ENCODE data around the gene LDLRAD1. TPM values are rescaled to one million over a fixed set of nuclear protein-coding genes. Genes with fewer than 3 reads are reported as not detected.
A peak's percentile ranks its signal among the peaks of the same experiment; 100 is the strongest.
"Not testable (repeated sequence)": the region's sequence is repeated elsewhere in the genome, so short reads cannot be mapped to it uniquely, and the experiment has no call there.

The LDLRAD1 gene
- polyA plus RNA-seq, 1 donor (not counting 4 experiments of a cell fraction or from before 2014, with no cell fraction given), result not detected

DNA sequence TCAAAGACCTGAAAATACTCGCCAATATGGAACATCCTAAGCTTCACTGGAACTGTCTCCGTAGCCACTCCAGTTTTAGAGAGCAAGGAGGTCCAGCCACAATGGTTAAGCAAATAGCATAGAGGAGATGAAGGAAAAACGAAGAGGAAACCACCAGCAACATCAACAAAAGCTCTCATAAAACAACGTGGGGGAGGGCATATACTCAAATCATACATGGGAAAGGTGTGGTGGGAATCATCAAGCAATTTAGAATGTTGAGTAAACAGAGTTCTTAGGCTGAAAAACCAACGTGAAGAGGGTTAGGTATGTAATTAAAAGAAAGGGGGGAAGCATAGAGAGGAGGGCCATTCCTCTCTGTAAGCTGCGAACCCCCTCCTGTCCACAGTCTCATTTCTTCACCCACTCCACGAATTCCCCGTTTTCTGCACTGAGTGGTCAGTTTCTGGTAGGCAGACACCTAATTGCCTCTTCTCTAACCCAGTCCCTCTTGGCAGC is 34.0 kb upstream of the LDLRAD1 start:
- no peaks in the 10 kb centered on the region for H3K36me3 ChIP-seq (ENCODE audit: control insufficient read depth in 2 of 2, extremely low read depth in 1 of 2, insufficient read depth in 2 of 2, low read length in 2 of 2)
- H3K4me3 ChIP-seq (ENCODE audit: control insufficient read depth in 2 of 3, extremely low read depth in 1 of 3, insufficient read depth in 2 of 3, low read depth in 1 of 3, low read length in 3 of 3), result peak overlapping the region; percentile 89 to 99 (median 97)
- H3K9ac ChIP-seq (ENCODE audit: control insufficient read depth, extremely low read depth, insufficient read depth, low read length), result peak overlapping the region; percentile 90
- H3K9me3 ChIP-seq (ENCODE audit: control insufficient read depth, low read depth, low read length), result no peaks in the 10 kb centered on the region
- peak overlapping the region; percentile 99 for H3K4me2 ChIP-seq (ENCODE audit: control insufficient read depth, extremely low read depth, insufficient read depth, low read depth, low read length)
- dilution Hi-C loops (cut with MboI; ENCODE audit: extremely low pct_ligation_motif_present, low sequenced_read_pairs), result no loop called here
- peaks cover 15% of the 10 kb centered on the region for H3K4me1 ChIP-seq (ENCODE audit: control insufficient read depth, extremely low read depth, insufficient read depth, low read length)
- no peaks in the 10 kb centered on the region for H4K20me1 ChIP-seq (ENCODE audit: control insufficient read depth, extremely low read depth, insufficient read depth, low read length)
- no peak for FAIRE-seq
- TF ChIP-seq EZH2 (IDR thresholded peaks at IDR 0.05; ENCODE audit: low read length), result no peak
- TF ChIP-seq, protein P1, sequence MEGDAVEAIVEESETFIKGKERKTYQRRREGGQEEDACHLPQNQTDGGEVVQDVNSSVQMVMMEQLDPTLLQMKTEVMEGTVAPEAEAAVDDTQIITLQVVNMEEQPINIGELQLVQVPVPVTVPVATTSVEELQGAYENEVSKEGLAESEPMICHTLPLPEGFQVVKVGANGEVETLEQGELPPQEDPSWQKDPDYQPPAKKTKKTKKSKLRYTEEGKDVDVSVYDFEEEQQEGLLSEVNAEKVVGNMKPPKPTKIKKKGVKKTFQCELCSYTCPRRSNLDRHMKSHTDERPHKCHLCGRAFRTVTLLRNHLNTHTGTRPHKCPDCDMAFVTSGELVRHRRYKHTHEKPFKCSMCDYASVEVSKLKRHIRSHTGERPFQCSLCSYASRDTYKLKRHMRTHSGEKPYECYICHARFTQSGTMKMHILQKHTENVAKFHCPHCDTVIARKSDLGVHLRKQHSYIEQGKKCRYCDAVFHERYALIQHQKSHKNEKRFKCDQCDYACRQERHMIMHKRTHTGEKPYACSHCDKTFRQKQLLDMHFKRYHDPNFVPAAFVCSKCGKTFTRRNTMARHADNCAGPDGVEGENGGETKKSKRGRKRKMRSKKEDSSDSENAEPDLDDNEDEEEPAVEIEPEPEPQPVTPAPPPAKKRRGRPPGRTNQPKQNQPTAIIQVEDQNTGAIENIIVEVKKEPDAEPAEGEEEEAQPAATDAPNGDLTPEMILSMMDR (optimal IDR thresholded peaks at IDR 0.05 in 1 of 3, IDR thresholded peaks at IDR 0.05 in 1 of 3, conservative IDR thresholded peaks at IDR 0.05 in 1 of 3; ENCODE audit: extremely low read depth in 1 of 3, insufficient read depth in 2 of 3, low read length in 3 of 3), result no peak
- peak overlapping the region; percentile 99 for H2AFZ ChIP-seq (ENCODE audit: control insufficient read depth, low read length)
- no peak for DNase-seq (ENCODE audit: low read depth, low spot score)
- H3K79me2 ChIP-seq (ENCODE audit: control insufficient read depth, insufficient read depth, low read length), result peaks cover 51% of the 10 kb centered on the region
- H3K27me3 ChIP-seq (ENCODE audit: control insufficient read depth, extremely low read depth, insufficient read depth, low read length), result no peaks in the 10 kb centered on the region
- H3K9me1 ChIP-seq (ENCODE audit: control insufficient read depth, extremely low read depth, insufficient read depth, low read length), result no peaks in the 10 kb centered on the region
- H3K27ac ChIP-seq (ENCODE audit: control insufficient read depth, insufficient read depth, low read length), result peak overlapping the region; percentile 91

DNA sequence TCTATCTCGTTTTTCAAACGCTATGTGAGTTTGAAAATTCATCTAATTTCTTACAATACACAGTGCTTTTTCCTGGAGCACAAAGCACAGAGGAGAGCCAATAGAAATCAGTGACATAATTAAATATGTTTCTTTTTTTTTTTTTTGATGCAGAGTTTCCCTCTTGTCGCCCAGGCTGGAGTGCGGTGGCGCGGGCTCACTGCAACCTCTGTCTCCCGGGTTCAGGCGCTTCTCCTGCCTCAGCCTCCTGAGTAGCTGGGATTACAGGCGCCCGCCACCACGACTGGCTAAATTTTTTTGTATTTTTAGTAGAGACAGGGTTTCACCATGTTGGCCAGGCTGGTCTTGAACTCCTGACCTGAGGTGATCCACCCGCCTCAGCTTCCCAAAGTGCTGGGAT is 32.4 kb upstream of the LDLRAD1 start:
- FAIRE-seq; H3K27me3 ChIP-seq (ENCODE audit: control insufficient read depth, extremely low read depth, insufficient read depth, low read length); H2AFZ ChIP-seq (ENCODE audit: control insufficient read depth, low read length); H3K27ac ChIP-seq (ENCODE audit: control insufficient read depth, insufficient read depth, low read length); H4K20me1 ChIP-seq (ENCODE audit: control insufficient read depth, extremely low read depth, insufficient read depth, low read length); H3K9me1 ChIP-seq (ENCODE audit: control insufficient read depth, extremely low read depth, insufficient read depth, low read length); dilution Hi-C loops (cut with MboI; ENCODE audit: extremely low pct_ligation_motif_present, low sequenced_read_pairs); H3K4me2 ChIP-seq (ENCODE audit: control insufficient read depth, extremely low read depth, insufficient read depth, low read depth, low read length); H3K4me3 ChIP-seq (ENCODE audit: control insufficient read depth in 2 of 3, extremely low read depth in 1 of 3, insufficient read depth in 2 of 3, low read depth in 1 of 3, low read length in 3 of 3); H3K9me3 ChIP-seq (ENCODE audit: control insufficient read depth, low read depth, low read length); DNase-seq (ENCODE audit: low read depth, low spot score); H3K36me3 ChIP-seq (ENCODE audit: control insufficient read depth in 2 of 2, extremely low read depth in 1 of 2, insufficient read depth in 2 of 2, low read length in 2 of 2); H3K9ac ChIP-seq (ENCODE audit: control insufficient read depth, extremely low read depth, insufficient read depth, low read length): not testable (repeated sequence)
- Histone ChIP-seq H3K4me1 (ENCODE audit: control insufficient read depth, extremely low read depth, insufficient read depth, low read length) (peaks cover 15% of the 10 kb centered on the region), H3K79me2 (ENCODE audit: control insufficient read depth, insufficient read depth, low read length) (peaks cover 55% of the 10 kb centered on the region)

Data from keratinocyte (primary cell).